ENCODE data around the gene KCTD8.
"Not testable (repeated sequence)": the region's sequence is repeated elsewhere in the genome, so short reads cannot be mapped to it uniquely, and the experiment has no call there.

The KCTD8 gene

GRCh38 chr4:44237643-44238042 lies 211.0 kb downstream of the KCTD8 start:
- H3K9me3 Mint-ChIP-seq, result peaks cover 4% of the 10 kb centered on the region
- no peak overlapping the region for H3K4me3 Mint-ChIP-seq
- H3K4me1 Mint-ChIP-seq, result no peaks in the 10 kb centered on the region
- CTCF ChIA-PET, result no interaction called here
- no peaks in the 10 kb centered on the region for H3K27me3 Mint-ChIP-seq
- no peaks in the 10 kb centered on the region for H3K36me3 Mint-ChIP-seq
- no peak overlapping the region for H3K27ac Mint-ChIP-seq
- DNase-seq, result no peak

- H3K4me3 Mint-ChIP-seq, result no peak overlapping the region
- H3K4me1 Mint-ChIP-seq, result no peaks in the 10 kb centered on the region
- H3K27me3 Mint-ChIP-seq, result no peaks in the 10 kb centered on the region
- no peaks in the 10 kb centered on the region for H3K36me3 Mint-ChIP-seq
- CTCF ChIA-PET, result no interaction called here
- peaks cover 4% of the 10 kb centered on the region for H3K9me3 Mint-ChIP-seq
- no peak for DNase-seq
- no peak overlapping the region for H3K27ac Mint-ChIP-seq
Observed at GRCh38 chr4:44235897-44236296, 212.7 kb downstream of the KCTD8 start.

GRCh38 chr4:44232262-44232661 lies 216.3 kb downstream of the KCTD8 start:
- Mint-ChIP-seq H3K27ac (no peak overlapping the region), H3K9me3 (peaks cover 4% of the 10 kb centered on the region), H3K27me3 (no peaks in the 10 kb centered on the region), H3K4me1 (no peaks in the 10 kb centered on the region), H3K36me3 (no peaks in the 10 kb centered on the region), H3K4me3 (no peak overlapping the region)
- CTCF ChIA-PET, result no interaction called here
- no peak for DNase-seq

- CTCF ChIA-PET, result no interaction called here
- H3K9me3 Mint-ChIP-seq, result peaks cover 3% of the 10 kb centered on the region
- H3K4me1 Mint-ChIP-seq, result no peaks in the 10 kb centered on the region
- no peak overlapping the region for H3K4me3 Mint-ChIP-seq
- no peaks in the 10 kb centered on the region for H3K27me3 Mint-ChIP-seq
- DNase-seq, result no peak
- no peak overlapping the region for H3K27ac Mint-ChIP-seq
- no peaks in the 10 kb centered on the region for H3K36me3 Mint-ChIP-seq
Observed at GRCh38 chr4:44231006-44231405, 217.6 kb downstream of the KCTD8 start.

GRCh38 chr4:44228326-44228725 lies 220.3 kb downstream of the KCTD8 start:
- H3K27me3 Mint-ChIP-seq, result no peaks in the 10 kb centered on the region
- CTCF ChIA-PET, result no interaction called here
- DNase-seq, result no peak
- peaks cover 2% of the 10 kb centered on the region for H3K9me3 Mint-ChIP-seq
- no peak overlapping the region for H3K27ac Mint-ChIP-seq
- H3K4me1 Mint-ChIP-seq, result no peaks in the 10 kb centered on the region
- no peak overlapping the region for H3K4me3 Mint-ChIP-seq
- no peaks in the 10 kb centered on the region for H3K36me3 Mint-ChIP-seq

GRCh38 chr4:44221407-44221806 lies 227.2 kb downstream of the KCTD8 start:
- no peak for DNase-seq
- Mint-ChIP-seq H3K27me3 (no peaks in the 10 kb centered on the region), H3K4me3 (no peak overlapping the region), H3K36me3 (no peaks in the 10 kb centered on the region), H3K9me3 (peaks cover 3% of the 10 kb centered on the region), H3K27ac (no peak overlapping the region), H3K4me1 (no peaks in the 10 kb centered on the region)
- CTCF ChIA-PET, result no interaction called here

GRCh38 chr4:44210750-44211149 lies 237.9 kb downstream of the KCTD8 start:
- no peaks in the 10 kb centered on the region for H3K9me3 Mint-ChIP-seq
- H3K4me1 Mint-ChIP-seq, result no peaks in the 10 kb centered on the region
- DNase-seq, result no peak
- H3K27ac Mint-ChIP-seq, result no peak overlapping the region
- H3K4me3 Mint-ChIP-seq, result no peak overlapping the region
- H3K36me3 Mint-ChIP-seq, result no peaks in the 10 kb centered on the region
- no peaks in the 10 kb centered on the region for H3K27me3 Mint-ChIP-seq
- CTCF ChIA-PET, result no interaction called here

GRCh38 chr4:44196796-44197195 lies 251.8 kb downstream of the KCTD8 start:
- Mint-ChIP-seq H3K27me3 (no peaks in the 10 kb centered on the region), H3K4me3 (no peak overlapping the region), H3K27ac (no peak overlapping the region), H3K4me1 (no peaks in the 10 kb centered on the region), H3K36me3 (no peaks in the 10 kb centered on the region), H3K9me3 (peaks cover 1% of the 10 kb centered on the region)
- DNase-seq, result no peak
- CTCF ChIA-PET, result no interaction called here

GRCh38 chr4:44194365-44194764 lies 254.2 kb downstream of the KCTD8 start:
- no peak overlapping the region for H3K27ac Mint-ChIP-seq
- no peak overlapping the region for H3K4me3 Mint-ChIP-seq
- no peaks in the 10 kb centered on the region for H3K27me3 Mint-ChIP-seq
- CTCF ChIA-PET, result no interaction called here
- no peak for DNase-seq
- H3K9me3 Mint-ChIP-seq, result peaks cover 3% of the 10 kb centered on the region
- no peaks in the 10 kb centered on the region for H3K4me1 Mint-ChIP-seq
- no peaks in the 10 kb centered on the region for H3K36me3 Mint-ChIP-seq

GRCh38 chr4:44186850-44187246 lies 261.8 kb downstream of the KCTD8 start:
- no peak for DNase-seq
- CTCF ChIA-PET, result no interaction called here
- no peaks in the 10 kb centered on the region for H3K36me3 Mint-ChIP-seq
- no peaks in the 10 kb centered on the region for H3K27me3 Mint-ChIP-seq
- no peaks in the 10 kb centered on the region for H3K4me1 Mint-ChIP-seq
- H3K4me3 Mint-ChIP-seq, result no peak overlapping the region
- peaks cover 7% of the 10 kb centered on the region for H3K9me3 Mint-ChIP-seq
- no peak overlapping the region for H3K27ac Mint-ChIP-seq

- H3K4me3 Mint-ChIP-seq, result no peak overlapping the region
Observed at GRCh38 chr4:44186096-44186849, 262.3 kb downstream of the KCTD8 start.

GRCh38 chr4:44181491-44182349 lies 266.9 kb downstream of the KCTD8 start:
- H3K4me3 Mint-ChIP-seq, H3K9me3 Mint-ChIP-seq, DNase-seq, H3K27me3 Mint-ChIP-seq, CTCF ChIA-PET, H3K36me3 Mint-ChIP-seq, H3K4me1 Mint-ChIP-seq, H3K27ac Mint-ChIP-seq: not testable (repeated sequence)

More at GRCh38 chr4:44186096-44186849, 262.3 kb downstream of the KCTD8 start:
- CTCF ChIA-PET, result no interaction called here
- no peaks in the 10 kb centered on the region for H3K4me1 Mint-ChIP-seq
- peak overlapping the region; percentile 21 for H3K27ac Mint-ChIP-seq
- DNase-seq, result no peak
- H3K27me3 Mint-ChIP-seq, result no peaks in the 10 kb centered on the region
- peaks cover 7% of the 10 kb centered on the region for H3K9me3 Mint-ChIP-seq
- no peaks in the 10 kb centered on the region for H3K36me3 Mint-ChIP-seq

GRCh38 chr4:44167766-44168165 lies 280.8 kb downstream of the KCTD8 start:
- CTCF ChIA-PET, H3K36me3 Mint-ChIP-seq: not testable (repeated sequence)

GRCh38 chr4:44165938-44166337 lies 282.7 kb downstream of the KCTD8 start:
- H3K4me1 Mint-ChIP-seq, result no peaks in the 10 kb centered on the region
- CTCF ChIA-PET, result interaction anchor here (0.7 kb wide), 1 partner anchor 313 kb away, joined by 4 read pairs; no protein-coding TSS in a partner anchor
- H3K4me3 Mint-ChIP-seq, result no peak overlapping the region
- no peaks in the 10 kb centered on the region for H3K27me3 Mint-ChIP-seq
- H3K9me3 Mint-ChIP-seq, result peaks cover 2% of the 10 kb centered on the region
- H3K27ac Mint-ChIP-seq, result no peak overlapping the region
- no peaks in the 10 kb centered on the region for H3K36me3 Mint-ChIP-seq
- DNase-seq, result no peak

More at GRCh38 chr4:44167766-44168165, 280.8 kb downstream of the KCTD8 start:
- not testable (repeated sequence) for H3K27me3 Mint-ChIP-seq, H3K4me3 Mint-ChIP-seq, DNase-seq, H3K27ac Mint-ChIP-seq, H3K4me1 Mint-ChIP-seq, H3K9me3 Mint-ChIP-seq

All from activated naive CD4-positive, alpha-beta T cell treated with anti-CD3 and anti-CD28 coated beads, Interleukin-2, amount 10 ng/mL, durations not matched to agents 7 days and 5 days (primary cell).